ENCODE results near the gene ZMYM4.

DNA sequence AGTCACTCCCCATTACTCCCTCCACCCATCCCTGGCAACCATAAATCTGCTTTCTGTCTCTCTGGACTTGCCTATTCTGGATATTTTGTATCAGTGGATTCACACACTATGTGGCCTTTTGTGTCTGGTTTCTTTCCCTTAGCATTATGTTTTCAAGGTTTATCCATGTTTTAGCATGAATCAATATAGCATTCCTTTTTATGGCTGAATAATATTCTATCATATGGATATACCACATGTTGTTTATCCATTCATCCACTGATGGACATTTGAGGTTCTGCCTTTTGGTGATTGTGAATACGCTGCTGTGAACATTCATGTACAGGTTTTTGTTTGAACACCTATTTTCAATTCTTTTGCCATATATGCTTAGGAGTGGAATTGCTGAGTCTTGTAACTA, 140.4 kb downstream of the ZMYM4 start:
- TF ChIP-seq CTCF (IDR thresholded peaks at IDR 0.05) (no peak), EP300 (IDR thresholded peaks at IDR 0.05) (no peak), POLR2A (IDR thresholded peaks at IDR 0.05) (no peak)

All from stomach (tissue), 4 donors.